Measurements from ENCODE around the gene ULK4. TPM values are rescaled to one million over a fixed set of nuclear protein-coding genes. Genes with fewer than 3 reads are reported as not detected.

Gene ULK4
- total RNA-seq, 1 experiment from 2014 or later = 14.3 TPM

DNA sequence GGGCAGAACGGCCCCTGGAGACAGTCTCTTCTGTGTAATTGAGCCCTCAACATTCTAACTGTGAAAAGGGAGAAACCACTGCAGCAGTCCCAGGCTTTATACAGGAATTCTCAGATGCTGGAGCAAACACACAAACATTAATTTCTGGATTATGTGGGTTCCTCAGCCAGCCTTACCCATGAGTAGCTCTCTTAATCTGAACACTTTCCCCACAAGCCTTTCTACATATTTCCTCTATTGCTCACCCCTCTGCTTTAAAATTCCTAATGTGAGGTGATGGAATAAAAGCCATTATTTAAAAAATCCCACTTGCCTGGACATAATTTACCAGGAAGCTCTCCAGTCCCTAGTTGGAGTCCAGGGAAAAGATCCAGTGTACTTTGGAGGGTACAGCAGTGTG, 623.6 kb downstream of the ULK4 start:
- DNase-seq (ENCODE audit: low read depth, low spot score) = no peak
- BruUV-seq (replicated peaks) = no TSS peak
- H3K4me1 ChIP-seq (ENCODE audit: control insufficient read depth, insufficient read depth, low read length) = no peaks in the 10 kb centered on the region
- TF ChIP-seq, protein P1, sequence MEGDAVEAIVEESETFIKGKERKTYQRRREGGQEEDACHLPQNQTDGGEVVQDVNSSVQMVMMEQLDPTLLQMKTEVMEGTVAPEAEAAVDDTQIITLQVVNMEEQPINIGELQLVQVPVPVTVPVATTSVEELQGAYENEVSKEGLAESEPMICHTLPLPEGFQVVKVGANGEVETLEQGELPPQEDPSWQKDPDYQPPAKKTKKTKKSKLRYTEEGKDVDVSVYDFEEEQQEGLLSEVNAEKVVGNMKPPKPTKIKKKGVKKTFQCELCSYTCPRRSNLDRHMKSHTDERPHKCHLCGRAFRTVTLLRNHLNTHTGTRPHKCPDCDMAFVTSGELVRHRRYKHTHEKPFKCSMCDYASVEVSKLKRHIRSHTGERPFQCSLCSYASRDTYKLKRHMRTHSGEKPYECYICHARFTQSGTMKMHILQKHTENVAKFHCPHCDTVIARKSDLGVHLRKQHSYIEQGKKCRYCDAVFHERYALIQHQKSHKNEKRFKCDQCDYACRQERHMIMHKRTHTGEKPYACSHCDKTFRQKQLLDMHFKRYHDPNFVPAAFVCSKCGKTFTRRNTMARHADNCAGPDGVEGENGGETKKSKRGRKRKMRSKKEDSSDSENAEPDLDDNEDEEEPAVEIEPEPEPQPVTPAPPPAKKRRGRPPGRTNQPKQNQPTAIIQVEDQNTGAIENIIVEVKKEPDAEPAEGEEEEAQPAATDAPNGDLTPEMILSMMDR (IDR thresholded peaks at IDR 0.05) = no peak
- no peak for TF ChIP-seq POLR2AphosphoS5 (IDR thresholded peaks at IDR 0.05; ENCODE audit: low read depth, low read length)
- TF ChIP-seq, protein P2, sequence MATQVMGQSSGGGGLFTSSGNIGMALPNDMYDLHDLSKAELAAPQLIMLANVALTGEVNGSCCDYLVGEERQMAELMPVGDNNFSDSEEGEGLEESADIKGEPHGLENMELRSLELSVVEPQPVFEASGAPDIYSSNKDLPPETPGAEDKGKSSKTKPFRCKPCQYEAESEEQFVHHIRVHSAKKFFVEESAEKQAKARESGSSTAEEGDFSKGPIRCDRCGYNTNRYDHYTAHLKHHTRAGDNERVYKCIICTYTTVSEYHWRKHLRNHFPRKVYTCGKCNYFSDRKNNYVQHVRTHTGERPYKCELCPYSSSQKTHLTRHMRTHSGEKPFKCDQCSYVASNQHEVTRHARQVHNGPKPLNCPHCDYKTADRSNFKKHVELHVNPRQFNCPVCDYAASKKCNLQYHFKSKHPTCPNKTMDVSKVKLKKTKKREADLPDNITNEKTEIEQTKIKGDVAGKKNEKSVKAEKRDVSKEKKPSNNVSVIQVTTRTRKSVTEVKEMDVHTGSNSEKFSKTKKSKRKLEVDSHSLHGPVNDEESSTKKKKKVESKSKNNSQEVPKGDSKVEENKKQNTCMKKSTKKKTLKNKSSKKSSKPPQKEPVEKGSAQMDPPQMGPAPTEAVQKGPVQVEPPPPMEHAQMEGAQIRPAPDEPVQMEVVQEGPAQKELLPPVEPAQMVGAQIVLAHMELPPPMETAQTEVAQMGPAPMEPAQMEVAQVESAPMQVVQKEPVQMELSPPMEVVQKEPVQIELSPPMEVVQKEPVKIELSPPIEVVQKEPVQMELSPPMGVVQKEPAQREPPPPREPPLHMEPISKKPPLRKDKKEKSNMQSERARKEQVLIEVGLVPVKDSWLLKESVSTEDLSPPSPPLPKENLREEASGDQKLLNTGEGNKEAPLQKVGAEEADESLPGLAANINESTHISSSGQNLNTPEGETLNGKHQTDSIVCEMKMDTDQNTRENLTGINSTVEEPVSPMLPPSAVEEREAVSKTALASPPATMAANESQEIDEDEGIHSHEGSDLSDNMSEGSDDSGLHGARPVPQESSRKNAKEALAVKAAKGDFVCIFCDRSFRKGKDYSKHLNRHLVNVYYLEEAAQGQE (IDR thresholded peaks at IDR 0.05; ENCODE audit: insufficient read depth in 1 of 2, low read depth in 2 of 2, low read length in 1 of 2) = no peak
- intact Hi-C loops (cut with micrococcal nuclease; ENCODE audit: unreplicated experiment) (no loop called here), in situ Hi-C loops (cut with HindIII; ENCODE audit: low pct_unique_long_range_greater_than_20kb, low sequenced_read_pairs) (no loop called here)
- H3K9me3 ChIP-seq (ENCODE audit: control insufficient read depth, insufficient read depth, low read depth, low read length) = no peaks in the 10 kb centered on the region
- H3K36me3 ChIP-seq (ENCODE audit: control insufficient read depth, insufficient read depth, low read length) = no peaks in the 10 kb centered on the region
- ChIA-PET CTCF (no interaction called here), POLR2A (no interaction called here)
- no peak overlapping the region for H3K27ac ChIP-seq (ENCODE audit: low read length)
- H3K27me3 ChIP-seq (ENCODE audit: control insufficient read depth, insufficient read depth, low read length) = no peaks in the 10 kb centered on the region
- H3K4me3 ChIP-seq (ENCODE audit: low read depth in 2 of 2, low read length in 2 of 2) = no peak overlapping the region
- ATAC-seq = no peak

DNA sequence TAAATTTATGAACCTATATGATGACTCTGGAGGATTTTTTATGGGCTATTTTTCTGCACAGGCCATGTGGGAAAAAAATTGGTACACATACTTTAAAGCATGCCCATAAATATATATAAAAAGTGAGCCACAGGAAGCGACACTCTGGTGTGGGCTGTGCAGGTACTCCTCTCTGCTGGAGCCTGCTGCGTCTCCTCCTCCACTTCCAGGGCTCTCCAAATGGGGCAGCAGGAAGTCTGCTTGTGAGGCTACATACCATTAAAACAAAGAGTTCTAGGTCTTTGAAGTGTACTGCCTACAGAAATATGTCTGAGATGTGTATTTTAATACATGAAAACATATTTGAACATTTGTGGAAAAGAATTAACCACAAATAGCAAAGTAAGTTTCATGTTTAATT, 627.5 kb downstream of the ULK4 start:
- no peak for DNase-seq (ENCODE audit: low read depth, low spot score)
- in situ Hi-C loops (cut with HindIII; ENCODE audit: low pct_unique_long_range_greater_than_20kb, low sequenced_read_pairs) (no loop called here), intact Hi-C loops (cut with micrococcal nuclease; ENCODE audit: unreplicated experiment) (no loop called here)
- TF ChIP-seq, protein P1 (IDR thresholded peaks at IDR 0.05) = no peak
- no peak for TF ChIP-seq POLR2AphosphoS5 (IDR thresholded peaks at IDR 0.05; ENCODE audit: low read depth, low read length)
- TF ChIP-seq TCF7L2 (IDR thresholded peaks at IDR 0.05; ENCODE audit: low read depth, low read length) = no peak
- TF ChIP-seq, protein P2 (IDR thresholded peaks at IDR 0.05; ENCODE audit: insufficient read depth in 1 of 2, low read depth in 2 of 2, low read length in 1 of 2) = no peak
- TF ChIP-seq SIN3A (IDR thresholded peaks at IDR 0.05; ENCODE audit: borderline replicate concordance, insufficient read depth, low read depth, low read length) = no peak
- Histone ChIP-seq H3K4me1 (ENCODE audit: control insufficient read depth, insufficient read depth, low read length) (no peaks in the 10 kb centered on the region), H3K27me3 (ENCODE audit: control insufficient read depth, insufficient read depth, low read length) (no peaks in the 10 kb centered on the region), H3K36me3 (ENCODE audit: control insufficient read depth, insufficient read depth, low read length) (no peaks in the 10 kb centered on the region), H3K4me3 (ENCODE audit: low read depth in 2 of 2, low read length in 2 of 2) (no peak overlapping the region), H3K27ac (ENCODE audit: low read length) (no peak overlapping the region), H3K9me3 (ENCODE audit: control insufficient read depth, insufficient read depth, low read depth, low read length) (no peaks in the 10 kb centered on the region)
- ATAC-seq = no peak
- CTCF ChIA-PET = no interaction called here
- BruUV-seq (replicated peaks) = no TSS peak
- POLR2A ChIA-PET = no interaction called here
